GM18505 (cell line): Measurements from ENCODE around the gene MECP2.

Source experiments
- ATAC-seq: cut with Tn5 transposase; IDR thresholded peaks from one replicate; pipeline ENCODE4 v1.9.1; 2021; ENCODE audit not compliant: unreplicated experiment
- POLR2A ChIP-seq: IDR thresholded peaks from 4 replicates; pipeline ENCODE4 v1.6.1; 2011; ENCODE audit warnings: borderline replicate concordance; ENCODE audit not compliant: insufficient read depth, insufficient read length; ENCODE audit errors: extremely low read depth

Gene MECP2

GRCh38 chrX:154018518-154019060, 78.9 kb downstream of the MECP2 start:
- ATAC-seq, result no peak
- no peak for TF ChIP-seq POLR2A

DNA sequence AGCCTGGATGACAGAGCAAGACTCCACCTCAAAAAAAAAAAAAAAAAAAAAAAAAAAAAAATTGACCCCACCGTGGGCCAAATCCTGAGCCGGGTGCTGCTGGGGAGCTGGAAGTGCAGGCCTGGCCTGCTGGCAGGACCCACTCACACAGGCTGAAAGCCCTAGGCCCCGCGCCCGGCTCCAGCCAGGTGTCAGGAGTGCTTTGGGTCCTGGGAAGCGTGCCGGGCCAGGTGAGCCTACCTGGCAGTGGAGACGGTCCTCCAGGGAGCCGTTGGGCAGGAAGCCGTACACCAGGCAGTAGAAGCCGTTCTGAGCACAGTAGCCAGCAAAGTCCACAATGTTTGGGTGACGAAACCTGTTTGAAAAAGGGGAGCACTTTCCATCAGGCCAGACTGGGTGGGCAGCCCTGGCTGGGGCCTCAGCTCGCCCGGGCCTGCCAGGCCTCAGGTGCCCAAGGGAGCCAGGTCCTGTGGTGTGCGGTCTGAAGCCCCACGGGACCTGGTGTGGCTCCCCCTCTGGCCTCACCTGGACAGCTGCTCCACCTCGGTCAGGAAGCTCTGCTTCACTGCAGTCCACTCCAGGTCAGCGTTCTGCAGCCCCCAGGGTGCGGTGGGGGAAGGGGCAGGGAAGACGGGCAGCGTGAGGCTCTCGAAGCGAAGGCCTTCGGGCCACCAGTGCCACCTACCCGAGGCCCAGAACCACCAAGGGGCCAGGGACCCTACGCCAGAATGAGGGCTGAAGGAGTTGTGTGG, 79.6 kb downstream of the MECP2 start:
- ATAC-seq, result no peak

GRCh38 chrX:154016366-154017076, 81.0 kb downstream of the MECP2 start:
- no peak for TF ChIP-seq POLR2A
- no peak for ATAC-seq

More for the DNA sequence above, 79.6 kb downstream of the MECP2 start:
- no peak for TF ChIP-seq POLR2A

GRCh38 chrX:154015581-154016264, 81.8 kb downstream of the MECP2 start:
- TF ChIP-seq POLR2A, result no peak
- no peak for ATAC-seq

GRCh38 chrX:154014429-154015380, 82.8 kb downstream of the MECP2 start:
- no peak for TF ChIP-seq POLR2A
- ATAC-seq, result no peak

DNA sequence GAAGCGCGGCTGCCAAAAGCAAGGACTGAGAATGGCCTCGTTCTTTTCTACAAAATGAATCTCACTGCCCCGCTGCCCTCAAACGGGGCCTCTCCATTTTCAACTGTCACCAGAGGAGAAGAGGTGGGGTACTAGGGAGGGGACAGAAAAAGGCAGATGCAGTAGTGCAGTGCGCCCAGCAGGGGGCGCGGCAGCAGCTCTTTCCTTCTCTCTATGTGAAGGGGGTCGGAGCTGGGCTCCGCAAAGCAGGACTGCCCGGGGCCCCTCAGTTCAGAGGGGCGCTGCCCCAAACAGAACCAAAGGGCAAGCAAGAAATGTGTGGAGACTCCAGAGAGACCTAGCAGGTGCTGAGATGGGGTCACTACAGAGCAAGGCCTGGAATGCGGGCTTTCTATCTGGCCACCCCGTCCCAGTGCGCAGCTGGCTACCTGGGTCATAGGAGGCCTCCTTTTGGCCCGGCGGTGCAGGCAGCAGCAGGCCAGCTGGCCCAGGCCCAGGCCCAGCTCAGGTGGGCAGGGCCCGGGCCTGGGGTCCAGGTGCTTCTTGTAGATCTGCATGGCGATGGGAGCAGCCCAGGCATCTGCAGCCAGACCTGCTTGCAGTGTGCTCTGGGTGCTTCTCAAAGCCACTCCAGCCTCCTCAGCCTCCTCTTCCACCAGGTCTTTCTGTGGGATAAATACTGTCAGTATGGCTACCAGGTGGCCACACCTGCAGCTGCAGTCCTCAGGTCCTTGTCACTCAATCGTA, 83.7 kb downstream of the MECP2 start:
- TF ChIP-seq POLR2A, result no peak
- ATAC-seq, result peak; percentile 57

DNA sequence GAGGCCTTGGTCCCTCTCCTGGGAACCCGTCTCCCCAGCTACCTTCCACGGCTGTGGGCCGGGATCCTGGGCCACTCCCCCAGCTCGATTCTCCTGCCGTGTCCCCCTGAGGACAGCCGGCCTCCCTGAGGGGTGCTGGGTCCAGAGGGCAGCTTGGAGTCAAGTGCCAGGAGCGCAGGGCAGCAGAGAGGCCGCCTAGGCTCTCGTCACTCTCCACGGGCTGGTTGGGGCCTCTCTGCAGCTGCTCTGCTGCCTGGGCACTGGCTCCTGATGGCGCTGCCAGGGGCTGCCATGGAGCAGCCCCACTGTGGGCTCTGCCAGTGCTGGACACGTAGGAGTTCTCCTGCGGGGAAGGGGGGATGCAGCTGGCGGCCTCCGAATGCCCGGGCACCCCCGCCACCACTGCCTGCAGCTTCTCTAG, 84.5 kb downstream of the MECP2 start:
- no peak for ATAC-seq
- no peak for TF ChIP-seq POLR2A

GRCh38 chrX:154012336-154012991, 85.1 kb downstream of the MECP2 start:
- no peak for ATAC-seq
- no peak for TF ChIP-seq POLR2A

DNA sequence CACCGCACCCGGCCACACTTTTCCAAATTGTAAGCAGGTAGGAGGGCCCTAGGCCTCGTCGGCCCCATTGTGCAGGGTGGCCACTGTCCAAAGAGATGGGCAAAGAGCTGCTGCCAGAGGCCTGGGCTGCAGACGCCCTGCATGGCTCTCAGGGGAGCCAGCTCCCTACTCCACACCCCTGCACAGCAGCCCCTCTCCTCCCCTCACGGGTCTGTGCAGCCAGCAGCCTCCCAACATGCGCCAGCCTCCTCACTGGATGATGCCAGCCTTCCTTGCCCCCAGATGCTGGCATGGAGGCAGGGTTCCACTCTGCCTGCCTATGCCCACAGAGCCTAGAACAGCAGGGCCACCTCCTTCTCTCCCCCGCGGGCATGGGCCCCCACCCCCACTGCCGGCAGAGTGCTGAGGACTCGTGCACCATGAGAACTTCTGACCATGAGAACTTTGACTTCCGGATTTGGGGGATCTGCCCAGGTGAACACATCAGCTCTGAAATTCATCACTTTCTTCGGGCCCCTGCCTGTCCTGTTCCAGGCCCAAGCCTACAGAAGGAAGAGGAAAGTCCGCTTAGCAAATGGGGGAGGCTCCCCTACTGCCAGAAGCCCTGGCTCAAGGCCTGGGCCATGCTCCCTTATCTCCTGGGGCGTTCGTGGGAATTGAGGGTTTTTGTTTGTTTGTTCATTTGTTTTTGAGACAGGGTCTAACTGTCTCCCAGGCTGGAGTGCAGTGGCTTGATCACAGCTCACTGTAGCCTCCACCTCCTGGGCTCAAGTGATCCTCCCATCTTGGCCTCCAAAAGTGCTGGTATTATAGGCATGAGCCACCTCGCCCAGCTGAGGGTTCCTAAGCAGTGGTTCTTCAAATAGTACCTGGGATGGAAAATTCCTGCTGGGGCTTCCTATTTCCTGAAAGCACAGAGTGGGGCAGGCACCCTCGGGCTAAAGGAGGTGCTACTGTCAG, 85.9 kb downstream of the MECP2 start:
- no peak for TF ChIP-seq POLR2A
- ATAC-seq, result no peak

- ATAC-seq, result no peak
- peak; percentile 25 for TF ChIP-seq POLR2A
These were observed 87.0 kb downstream of the MECP2 start for GRCh38 chrX:154010330-154011087.
